GM18867 (cell line): ENCODE data around the gene SDK1.

Experiments used
- ATAC-seq: cut with Tn5 transposase; IDR thresholded peaks from one replicate; pipeline ENCODE4 v1.9.1; 2021; ENCODE audit warnings: mild to moderate bottlenecking, moderate library complexity; ENCODE audit not compliant: unreplicated experiment

The SDK1 gene

DNA sequence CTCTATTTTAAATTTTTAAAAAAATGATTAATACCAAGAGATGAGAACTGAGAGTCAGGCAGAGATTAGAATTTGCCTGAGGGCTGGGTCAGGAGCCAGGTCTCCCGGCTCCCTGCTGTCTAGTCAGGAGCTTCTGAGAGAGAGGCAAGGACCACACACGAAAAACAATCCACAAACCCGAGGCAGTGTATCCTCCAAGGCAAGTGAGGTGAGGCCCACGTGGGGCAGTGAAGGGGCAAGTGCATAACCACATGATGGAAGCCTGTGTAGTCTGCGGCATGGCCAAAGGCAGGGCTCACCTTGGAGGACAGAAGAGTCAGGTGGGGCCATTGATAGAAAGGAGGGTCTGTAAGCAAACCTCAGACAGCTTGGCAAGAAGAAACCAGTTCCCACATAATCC, 839.9 kb downstream of the SDK1 start:
- no peak for ATAC-seq

- ATAC-seq, result no peak
Measured at GRCh38 chr7:4143006-4143405, 842.0 kb downstream of the SDK1 start.

DNA sequence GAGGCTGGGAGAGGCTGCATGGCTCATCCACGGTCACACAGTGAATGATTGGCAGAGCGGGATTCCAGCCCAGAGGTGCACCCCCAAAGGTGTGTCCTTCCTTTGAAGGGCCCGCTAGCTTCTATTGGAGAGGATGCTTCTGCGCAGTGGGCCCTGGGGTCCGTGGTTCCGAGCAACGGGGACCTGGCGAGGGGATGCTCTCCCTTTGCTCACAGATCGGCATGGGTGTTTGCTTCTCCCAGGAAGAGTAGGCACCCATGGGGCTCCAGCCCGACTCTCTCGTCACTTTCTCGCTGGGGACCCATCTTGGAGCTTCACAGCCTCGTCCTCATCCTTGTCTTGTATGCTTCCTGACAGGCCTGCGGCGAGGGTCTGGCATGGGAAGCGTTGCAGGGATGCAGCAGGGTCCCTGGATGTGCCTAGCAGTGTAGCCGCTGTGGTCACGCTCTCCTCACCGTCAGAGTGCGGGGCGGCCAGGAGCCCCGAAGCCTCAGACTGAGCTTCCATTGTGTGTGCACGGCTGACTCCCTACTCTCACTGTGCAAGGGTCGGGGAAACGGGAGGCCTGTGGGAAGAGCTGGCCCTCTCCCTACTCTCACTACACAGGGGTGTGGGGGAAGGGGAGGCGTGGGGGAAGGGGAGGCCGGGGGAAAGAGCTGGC, 842.6 kb downstream of the SDK1 start:
- ATAC-seq, result no peak

- ATAC-seq, result no peak
Measured at GRCh38 chr7:4144172-4144701, 843.2 kb downstream of the SDK1 start.

DNA sequence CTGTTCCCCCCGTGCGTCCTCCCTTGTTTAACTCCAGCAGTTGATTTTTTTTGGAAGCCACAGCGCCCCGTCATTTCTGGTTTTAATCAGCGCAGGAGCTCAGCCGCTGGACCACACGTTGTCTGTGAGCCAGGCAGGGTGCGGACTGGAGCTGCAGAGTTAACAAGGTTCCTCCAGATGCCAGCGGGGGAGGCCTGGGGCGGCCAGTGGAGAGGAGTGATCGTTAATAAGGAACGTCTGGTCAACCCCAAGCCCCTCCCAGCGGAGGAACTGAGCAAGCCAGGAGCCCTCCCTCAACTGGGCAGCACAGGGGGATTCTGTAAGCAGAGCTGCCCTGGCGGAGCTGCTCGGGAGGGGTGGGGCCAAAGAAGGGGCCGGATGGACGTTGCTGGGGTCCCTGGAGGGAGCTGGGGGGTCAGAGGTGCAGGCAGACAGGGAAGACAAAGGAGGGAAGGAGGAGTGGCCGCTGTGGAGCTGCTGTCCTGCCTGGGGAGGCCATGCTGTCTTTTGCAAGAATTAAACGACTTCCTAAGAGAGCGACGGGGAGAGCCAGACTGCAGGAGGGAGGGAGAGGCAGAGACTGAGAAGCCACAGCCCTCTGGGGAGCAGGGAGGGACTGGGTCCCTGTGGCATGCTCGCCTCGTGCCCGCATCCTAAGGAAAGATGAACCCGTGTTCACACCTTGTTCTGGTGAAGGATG, 843.9 kb downstream of the SDK1 start:
- no peak for ATAC-seq

GRCh38 chr7:4145576-4145975, 844.5 kb downstream of the SDK1 start:
- no peak for ATAC-seq

GRCh38 chr7:4147926-4148620, 847.0 kb downstream of the SDK1 start:
- no peak for ATAC-seq

DNA sequence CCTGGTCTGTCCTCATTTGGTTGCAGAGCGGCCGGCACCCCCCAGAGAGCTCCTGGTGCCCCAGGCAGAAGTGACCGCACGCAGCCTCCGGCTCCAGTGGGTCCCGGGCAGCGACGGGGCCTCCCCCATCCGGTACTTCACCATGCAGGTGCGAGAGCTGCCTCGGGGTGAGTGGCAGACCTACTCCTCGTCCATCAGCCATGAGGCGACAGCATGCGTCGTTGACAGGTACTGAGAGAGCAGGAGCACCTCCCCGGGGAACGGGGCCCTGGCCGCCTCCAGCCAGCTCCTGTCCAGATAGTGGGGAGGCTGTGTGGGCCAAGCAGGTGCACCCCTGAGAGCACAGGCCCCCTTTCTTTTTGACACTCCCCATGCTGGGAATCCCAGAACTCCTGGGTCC, 848.2 kb downstream of the SDK1 start:
- no peak for ATAC-seq

DNA sequence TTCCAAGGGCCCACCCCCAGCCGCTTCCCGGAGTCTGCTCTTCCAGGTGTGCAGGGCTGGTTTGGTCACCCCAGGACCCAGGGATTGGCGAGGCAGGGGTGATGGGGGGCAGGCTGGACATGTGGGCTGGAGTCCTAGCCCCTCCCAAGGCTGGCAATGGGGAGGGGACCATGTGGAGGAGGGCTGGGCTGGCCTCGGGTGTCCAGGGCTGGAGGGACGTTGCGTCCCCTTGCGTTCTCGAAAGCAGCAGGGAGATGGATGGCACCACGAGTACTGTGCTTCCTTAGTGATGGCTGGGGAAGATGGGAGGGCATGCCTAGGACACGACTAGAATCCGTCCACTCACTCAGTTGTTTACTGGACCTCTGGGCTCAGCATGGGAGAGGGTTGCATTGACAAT, 848.6 kb downstream of the SDK1 start:
- ATAC-seq, result no peak

DNA sequence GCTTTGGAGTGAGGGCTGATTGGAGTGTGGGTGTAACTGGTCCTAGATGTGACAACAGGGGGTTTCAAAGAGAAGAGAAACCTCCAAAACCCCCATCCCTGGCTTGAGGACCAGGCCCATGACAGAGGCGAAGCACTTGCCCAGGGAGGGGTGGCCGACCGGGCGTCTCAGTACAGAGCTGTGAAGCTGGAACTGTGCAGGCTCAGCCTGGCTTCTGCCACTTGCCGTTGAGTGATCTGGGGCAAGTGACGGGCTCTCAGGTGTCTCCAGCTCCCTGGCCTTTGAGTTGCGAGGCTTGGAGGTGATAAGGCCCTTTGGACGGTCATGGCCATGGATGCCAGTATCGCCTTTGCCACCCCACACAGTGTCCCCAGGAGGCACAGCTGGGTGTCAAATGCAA, 849.7 kb downstream of the SDK1 start:
- ATAC-seq, result no peak

- ATAC-seq, result no peak
Measured at GRCh38 chr7:4151524-4151923, 850.5 kb downstream of the SDK1 start.

GRCh38 chr7:4151926-4152549, 851.0 kb downstream of the SDK1 start:
- no peak for ATAC-seq

DNA sequence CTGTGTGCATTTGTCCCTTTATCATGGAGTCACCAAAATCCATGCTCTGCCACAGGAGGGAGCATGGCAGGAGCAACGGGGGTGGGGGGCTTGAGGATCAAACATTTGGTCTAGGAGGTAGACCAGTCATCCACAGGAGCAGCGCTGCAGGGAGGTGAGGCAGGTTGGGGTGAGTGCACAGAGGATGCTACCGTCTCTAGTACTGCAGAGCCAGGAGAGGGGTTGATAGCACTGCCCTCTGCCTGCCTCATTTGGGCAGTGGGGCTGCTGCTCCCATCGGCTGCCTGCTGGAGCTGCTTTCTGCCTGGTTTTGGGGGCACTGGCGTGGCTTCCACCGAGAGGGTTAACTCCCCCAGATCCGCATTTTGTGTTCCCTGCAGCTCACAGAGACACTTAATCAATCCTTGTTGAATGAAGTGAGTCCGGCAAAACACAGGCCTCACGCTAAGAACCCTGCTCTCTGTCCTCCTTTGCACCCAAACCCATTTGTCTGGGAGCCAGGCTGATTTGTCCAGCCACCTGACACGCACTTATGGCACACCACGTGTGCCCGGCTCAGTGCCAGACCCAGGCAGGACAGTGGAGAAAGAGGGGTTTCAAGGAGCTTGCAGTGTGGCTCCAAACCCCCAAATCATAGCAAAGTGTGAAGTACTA, 854.0 kb downstream of the SDK1 start:
- ATAC-seq, result no peak

GRCh38 chr7:4156190-4156589, 855.1 kb downstream of the SDK1 start:
- no peak for ATAC-seq

DNA sequence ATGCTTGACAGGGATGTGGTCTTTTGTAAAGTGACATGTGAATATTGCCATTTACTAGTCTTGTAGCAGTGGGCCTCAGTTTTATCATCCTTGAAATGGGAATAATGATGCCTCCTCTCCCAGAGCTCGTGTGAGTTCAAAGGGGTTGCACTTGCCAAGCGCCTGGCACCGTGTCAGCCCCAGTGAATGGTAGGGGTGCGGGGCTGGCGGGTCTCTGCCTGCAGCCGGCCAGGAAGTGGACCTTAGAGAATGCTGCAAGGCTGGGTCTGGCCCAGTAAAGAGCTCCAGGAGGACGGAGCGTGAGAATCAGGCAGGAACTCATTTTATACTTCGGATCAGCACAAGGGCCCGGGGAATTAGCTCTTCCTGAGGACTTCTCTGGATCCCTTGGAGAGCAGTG, 856.6 kb downstream of the SDK1 start:
- ATAC-seq, result no peak

DNA sequence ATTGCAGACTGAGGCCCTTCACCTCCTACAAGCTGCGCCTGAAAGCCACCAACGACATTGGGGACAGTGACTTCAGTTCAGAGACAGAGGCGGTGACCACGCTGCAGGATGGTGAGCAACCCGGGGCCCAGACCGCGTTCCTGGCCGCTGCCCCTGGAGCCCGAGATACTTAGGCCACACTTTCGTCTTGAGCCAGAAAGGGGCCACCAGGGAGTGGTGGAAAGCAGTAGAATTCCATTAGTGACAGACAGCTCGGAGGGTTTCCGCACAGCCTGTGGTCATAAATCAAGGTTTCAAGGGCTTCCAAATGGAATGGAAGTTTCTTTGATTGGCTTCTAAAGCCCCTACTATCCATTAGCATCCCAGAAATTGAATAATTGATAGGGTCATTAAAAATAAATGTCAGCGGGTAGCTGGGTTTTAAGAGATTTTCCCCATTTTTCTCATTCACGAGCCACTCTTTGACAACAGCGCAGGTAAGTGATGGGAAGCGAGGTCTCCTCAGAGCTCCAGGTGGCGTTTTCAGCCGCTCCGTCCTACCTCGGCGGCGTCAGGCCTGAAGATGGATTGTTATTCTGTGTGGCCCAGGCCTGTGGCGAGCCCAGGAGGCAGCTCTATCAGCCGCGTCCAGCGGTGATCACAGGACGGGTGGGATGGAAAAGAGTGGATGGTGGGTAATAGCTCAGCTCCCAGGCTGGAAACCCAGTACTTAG, 857.5 kb downstream of the SDK1 start:
- no peak for ATAC-seq

GRCh38 chr7:4159154-4159501, 858.1 kb downstream of the SDK1 start:
- no peak for ATAC-seq

DNA sequence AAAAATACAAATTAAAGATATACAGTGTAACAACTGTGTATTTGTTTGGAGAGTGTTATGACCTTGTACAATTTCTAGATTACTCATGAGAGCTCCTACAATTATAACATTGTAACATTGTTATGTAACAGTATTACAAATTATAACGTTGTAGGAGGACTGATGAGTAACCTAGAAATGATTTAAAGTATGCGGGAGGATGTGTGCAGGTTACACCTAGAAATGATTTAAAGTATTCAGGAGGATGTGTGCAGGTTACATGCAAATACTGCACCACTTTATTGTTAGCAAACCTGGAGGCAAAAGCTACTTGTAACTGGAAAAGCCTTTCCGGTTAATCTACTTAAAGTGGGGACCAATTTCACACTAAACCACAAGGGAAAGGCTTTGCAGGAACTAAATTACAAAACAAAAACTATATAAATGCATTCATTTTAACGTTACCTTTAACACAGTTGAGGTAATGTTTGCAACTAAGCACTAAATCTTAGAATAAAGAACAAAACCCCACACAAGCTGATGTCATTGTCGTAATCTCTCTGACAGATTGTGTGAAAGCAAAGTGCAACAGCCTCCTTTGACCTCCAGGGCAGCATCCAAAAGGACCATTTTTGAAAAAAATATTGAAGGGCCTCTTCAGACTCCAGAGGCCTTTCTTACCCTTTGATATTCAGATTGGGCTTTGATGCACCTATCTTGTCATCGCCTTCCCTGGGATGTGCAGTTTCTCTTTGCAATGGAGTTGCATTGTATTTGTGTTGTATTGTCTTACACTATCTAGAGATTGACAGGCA, 858.9 kb downstream of the SDK1 start:
- ATAC-seq, result no peak

DNA sequence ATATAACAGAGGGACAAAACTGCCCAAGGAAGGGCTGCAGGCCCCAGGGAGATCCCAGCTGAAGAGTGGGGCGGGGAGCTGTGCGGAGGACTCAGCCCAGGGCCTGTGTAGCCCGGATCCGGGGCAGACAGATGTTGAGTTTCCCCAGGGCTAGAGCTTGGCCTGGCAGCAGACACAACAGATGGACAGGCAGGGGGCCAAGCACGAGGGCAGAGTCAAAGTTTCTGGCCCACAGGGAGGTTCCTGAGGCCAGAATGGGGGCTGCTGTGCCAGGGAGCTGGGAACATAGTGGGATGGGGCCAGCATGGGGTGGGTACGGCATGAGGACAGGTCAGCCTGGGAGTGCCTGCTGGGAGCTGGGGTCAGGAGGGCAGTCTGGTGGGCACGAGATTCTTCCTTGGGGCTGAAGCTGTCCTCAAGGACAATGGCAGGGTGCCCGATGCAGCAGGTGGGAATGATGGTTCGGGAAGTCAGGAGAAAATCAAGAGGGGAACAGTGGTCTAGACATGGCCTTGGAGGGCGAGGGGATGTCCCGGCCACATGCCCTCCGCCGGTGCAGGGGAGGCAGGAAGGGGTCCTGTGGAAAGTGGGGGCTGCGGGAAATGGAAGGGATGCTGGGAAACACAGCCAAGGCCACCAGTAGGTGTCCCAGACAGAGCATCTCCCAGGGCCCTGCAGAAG, 862.0 kb downstream of the SDK1 start:
- no peak for ATAC-seq
